ENCODE results near the gene REXO4.

Gene REXO4

GRCh38 chr9:133449760-133450159 is 31.9 kb upstream of the REXO4 start:
- DNase-seq = peak; percentile 22

GRCh38 chr9:133448487-133448972 is 30.7 kb upstream of the REXO4 start:
- no peak for DNase-seq

- DNase-seq = no peak
Observed at GRCh38 chr9:133445293-133445969, 27.6 kb upstream of the REXO4 start.

DNA sequence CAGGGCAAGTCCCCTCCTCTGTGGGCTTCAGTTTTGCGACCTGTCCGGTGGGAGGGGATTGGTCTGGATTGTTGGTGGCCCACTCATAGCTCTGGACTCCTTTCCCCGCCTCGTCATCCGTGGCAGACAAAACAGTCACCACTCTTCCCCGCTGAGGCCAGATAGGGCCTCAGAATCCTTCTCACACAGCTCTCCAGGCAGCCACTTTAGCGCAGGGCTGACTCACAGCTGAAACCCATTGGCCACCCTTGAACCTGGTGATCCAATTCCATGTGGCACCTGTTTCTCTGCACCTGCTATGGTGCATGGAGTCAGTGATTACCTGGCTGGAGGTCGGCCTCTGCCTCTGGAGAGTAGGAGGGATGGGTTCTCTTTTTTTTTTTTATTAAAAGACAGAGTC is 26.2 kb upstream of the REXO4 start:
- DNase-seq = no peak

GRCh38 chr9:133443248-133443647 is 25.4 kb upstream of the REXO4 start:
- DNase-seq = no peak

- no peak for DNase-seq
Observed at GRCh38 chr9:133441571-133441970, 23.8 kb upstream of the REXO4 start.

GRCh38 chr9:133440874-133441273 is 23.1 kb upstream of the REXO4 start:
- no peak for DNase-seq

GRCh38 chr9:133439337-133439736 is 21.5 kb upstream of the REXO4 start:
- DNase-seq = no peak

- DNase-seq = no peak
Observed at GRCh38 chr9:133437753-133438531, 20.1 kb upstream of the REXO4 start.

DNA sequence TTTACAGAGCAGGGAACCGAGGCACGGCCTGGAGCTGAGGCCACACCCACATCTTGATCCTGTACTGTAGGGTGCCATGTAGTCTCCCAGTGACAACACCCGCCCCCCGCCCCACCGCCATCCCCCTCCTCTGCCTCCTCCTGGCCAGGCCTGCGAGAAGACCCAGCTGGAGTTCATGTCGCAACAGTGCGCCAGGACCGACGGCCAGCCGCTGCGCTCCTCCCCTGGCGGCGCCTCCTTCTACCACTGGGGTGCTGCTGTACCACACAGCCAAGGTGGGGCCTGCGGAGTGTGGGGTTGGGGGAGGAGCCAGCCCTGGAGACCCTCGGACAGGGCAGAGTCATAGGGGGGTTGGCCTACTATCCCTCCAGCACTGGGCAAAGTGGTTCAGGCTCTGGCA is 18.9 kb upstream of the REXO4 start:
- no peak for DNase-seq

DNA sequence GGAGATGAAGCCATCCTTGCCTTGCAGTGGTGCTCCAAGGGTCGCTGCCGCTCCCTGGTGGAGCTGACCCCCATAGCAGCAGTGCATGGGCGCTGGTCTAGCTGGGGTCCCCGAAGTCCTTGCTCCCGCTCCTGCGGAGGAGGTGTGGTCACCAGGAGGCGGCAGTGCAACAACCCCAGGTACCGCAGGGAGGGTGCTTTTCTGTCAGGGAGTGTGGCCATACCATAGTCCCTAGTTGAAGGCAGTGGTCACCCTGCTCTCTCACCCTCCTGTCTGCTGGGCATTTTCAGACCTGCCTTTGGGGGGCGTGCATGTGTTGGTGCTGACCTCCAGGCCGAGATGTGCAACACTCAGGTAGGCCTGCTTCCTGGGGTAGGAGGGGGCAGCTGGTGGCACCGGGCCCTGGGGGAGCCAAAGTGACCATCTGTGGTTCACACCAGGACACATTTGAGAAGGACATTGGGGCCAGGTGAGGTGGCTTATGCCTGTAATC is 15.6 kb upstream of the REXO4 start:
- DNase-seq = no peak

DNA sequence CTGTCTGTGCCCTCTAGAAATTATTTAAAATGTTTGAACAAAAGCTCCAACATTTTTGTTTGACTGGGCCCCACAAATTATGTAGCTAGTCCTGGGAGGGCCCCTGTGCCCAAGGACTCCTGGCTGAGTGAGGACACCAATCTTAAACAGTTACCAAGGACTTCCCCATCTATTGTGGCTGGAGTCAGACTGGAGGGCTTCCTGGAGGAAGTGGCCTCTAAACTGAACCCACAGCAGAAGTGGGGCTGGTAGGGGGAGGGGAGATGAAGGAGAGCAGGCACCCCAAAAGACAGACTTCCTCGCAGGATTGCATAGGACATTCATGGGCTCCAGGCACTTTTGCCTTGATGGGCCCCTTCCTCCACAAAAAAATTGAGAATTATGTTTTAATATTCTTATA is 12.4 kb upstream of the REXO4 start:
- DNase-seq = no peak

DNA sequence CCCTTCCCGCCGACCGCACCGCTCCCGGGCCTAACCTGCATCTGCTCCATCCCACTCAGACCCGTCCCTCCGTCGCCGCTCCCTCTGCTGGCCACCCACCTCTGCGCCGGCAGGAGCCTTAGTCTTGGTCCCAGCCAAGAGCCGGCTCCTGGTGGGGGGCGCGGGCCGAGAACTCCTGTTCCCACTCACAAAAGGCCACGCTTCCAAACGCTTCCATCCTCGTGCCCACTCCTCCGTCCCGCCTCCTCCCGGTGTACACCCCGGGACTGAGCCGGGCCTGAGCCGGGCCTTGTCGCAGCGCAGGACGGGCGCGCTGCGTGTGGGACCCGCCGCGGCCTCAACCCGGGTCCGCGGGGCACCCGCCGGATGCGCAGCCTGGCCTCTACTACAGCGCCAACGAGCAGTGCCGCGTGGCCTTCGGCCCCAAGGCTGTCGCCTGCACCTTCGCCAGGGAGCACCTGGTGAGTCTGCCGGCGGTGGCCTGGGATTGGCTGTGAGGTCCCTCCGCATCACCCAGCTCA is 11.9 kb upstream of the REXO4 start:
- no peak for DNase-seq

DNA sequence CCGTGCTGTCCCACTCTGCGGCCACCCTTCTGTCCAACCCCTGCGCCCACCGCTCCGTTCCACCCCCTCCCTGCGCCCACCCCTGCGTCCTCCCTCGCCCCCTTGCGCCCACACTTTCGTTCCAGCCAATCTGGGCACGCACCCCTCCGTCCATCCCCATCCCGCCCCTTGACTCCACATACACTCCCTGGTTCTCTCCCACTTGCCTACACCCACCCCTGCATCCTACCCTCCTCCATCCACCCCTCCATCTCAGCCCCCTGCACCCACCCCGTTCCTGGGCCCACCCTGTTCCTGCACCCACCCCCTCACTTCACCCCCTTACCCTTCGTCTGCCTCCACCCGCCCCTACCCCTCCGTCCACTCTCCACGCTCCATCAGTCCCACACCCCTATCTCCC is 11.4 kb upstream of the REXO4 start:
- no peak for DNase-seq

DNA sequence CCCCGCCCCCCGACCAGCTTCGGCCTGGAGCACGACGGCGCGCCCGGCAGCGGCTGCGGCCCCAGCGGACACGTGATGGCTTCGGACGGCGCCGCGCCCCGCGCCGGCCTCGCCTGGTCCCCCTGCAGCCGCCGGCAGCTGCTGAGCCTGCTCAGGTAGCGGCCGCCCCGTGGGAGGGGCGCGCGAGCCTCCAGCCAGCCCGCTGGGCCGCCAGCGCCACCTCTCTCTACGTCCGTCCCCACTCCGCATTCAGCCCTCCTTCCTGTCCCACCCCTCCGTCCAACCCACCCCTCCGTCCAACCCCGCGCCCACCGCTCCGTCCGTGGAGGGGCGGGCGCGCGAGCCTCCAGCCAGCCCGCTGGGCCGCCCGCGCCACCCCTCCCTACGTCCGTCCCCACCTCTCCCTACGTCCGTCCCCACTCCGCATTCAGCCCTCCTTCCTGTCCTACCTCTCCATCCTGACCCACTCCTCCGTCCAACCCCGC is 10.8 kb upstream of the REXO4 start:
- peak; percentile 17 for DNase-seq

GRCh38 chr9:133427658-133428348 is 10.0 kb upstream of the REXO4 start:
- no peak for DNase-seq

GRCh38 chr9:133426011-133426410 is 8.2 kb upstream of the REXO4 start:
- no peak for DNase-seq

DNA sequence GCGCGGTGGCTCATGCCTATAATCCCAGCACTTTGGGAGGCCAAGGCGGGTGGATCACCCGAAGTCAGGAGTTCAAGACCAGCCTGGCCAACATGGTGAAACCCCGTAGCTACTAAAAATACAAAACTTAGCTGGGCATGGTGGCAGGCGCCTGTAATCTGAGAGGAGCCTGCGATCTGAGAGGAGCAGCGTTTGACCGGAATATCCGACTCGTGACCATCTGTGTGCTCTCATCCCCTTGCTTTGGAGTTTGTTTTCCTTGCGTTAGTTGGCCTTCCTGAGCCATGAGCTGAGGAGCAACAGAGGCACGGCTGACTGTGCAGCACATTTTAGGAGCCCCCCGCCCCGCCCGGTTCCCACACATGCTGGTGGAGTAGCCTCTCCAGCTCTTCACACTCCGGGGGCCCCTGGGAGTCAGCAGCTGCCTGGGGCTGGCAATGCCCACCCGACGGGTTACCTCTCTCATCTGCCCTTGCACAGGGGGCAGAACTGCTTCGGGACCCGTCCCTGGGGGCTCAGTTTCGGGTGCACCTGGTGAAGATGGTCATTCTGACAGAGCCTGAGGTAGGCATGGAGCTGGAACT is 7.3 kb upstream of the REXO4 start:
- no peak for DNase-seq

- DNase-seq = no peak
Observed at GRCh38 chr9:133424187-133424586, 6.4 kb upstream of the REXO4 start.

- no peak for DNase-seq
Observed at GRCh38 chr9:133423216-133423615, 5.4 kb upstream of the REXO4 start.

DNA sequence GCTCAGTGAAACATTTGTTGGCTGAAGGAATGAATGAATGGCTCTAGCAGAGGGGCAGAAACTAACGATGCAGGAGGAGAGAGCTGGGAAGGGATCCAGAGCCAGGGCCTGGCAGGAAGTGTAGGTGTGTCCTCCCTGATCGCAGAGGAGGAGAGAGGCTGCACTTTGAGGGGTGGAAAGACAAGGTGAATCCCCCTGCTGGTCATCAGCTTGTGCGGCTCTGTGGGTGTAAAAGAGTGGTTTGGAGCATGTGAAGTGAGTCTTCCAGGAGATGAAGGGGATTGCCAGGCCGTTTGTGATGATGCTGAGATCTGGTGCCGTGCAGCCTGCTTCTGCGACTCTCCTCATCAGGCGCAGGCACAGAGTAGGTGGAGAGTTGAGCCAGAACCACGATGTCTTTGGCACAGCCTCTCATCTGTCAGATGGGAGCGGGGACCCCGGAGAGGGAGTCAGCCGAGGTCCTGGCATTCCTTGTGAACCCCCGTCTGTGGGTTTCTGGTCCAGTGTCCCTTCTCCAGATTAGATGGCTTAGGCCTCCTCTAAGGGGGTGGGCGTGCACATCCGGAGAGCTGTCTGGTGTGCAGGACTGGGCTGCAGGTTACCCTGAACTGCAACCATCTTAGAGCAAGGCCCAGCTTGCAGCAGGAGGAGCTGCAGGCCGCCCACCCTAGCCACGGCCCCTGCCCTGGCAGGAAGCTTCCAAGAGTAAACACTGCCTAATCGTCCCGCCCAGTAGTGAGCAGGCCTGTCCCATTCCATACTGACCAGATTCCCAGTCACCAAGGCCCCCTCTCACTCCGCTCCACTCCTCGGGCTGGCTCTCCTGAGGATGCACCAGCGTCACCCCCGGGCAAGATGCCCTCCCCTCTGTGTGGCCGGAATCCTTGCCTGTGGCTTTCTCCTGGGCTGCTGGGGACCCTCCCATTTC is 4.1 kb upstream of the REXO4 start, which contains the start of gene ADAMTS13:
TSS of gene ADAMTS13 (plus strand) at position 753 of the 928 bp plus-strand sequence. CDS start at position 830, 77 bp downstream.
- no peak for DNase-seq

Data from DMS153 (cell line).